Activated T-helper 17 cell treated with anti-CD3 and anti-CD28 coated beads, Interleukin-2, amount 50 U/mL, for 72 hours (primary cell): Measurements from ENCODE around the gene EFCC1. TPM values are rescaled to one million over a fixed set of nuclear protein-coding genes. Genes with fewer than 3 reads are reported as not detected.

Experiments
- ATAC-seq: fragments of 150-1000 bp; cut with Tn5 transposase; replicated peaks from 2 replicates; pipeline ENCODE4 v1.10.0; 2021; ENCODE audit warnings: mild to moderate bottlenecking, moderate library complexity
- H3K27ac Mint-ChIP-seq: one replicate; pipeline ENCODE4 v1.8.0; 2022; ENCODE audit warnings: mixed read lengths
- H3K27me3 Mint-ChIP-seq: one replicate; pipeline ENCODE4 v1.8.0; 2022; ENCODE audit warnings: mixed read lengths
- H3K36me3 Mint-ChIP-seq: one replicate; pipeline ENCODE4 v1.8.0; 2022; ENCODE audit warnings: low read depth, mild to moderate bottlenecking, mixed read lengths
- H3K4me1 Mint-ChIP-seq: one replicate; pipeline ENCODE4 v1.8.0; 2022; ENCODE audit warnings: mixed read lengths
- H3K4me3 Mint-ChIP-seq: one replicate; pipeline ENCODE4 v1.8.0; 2022; ENCODE audit warnings: mild to moderate bottlenecking, mixed read lengths
- H3K9me3 Mint-ChIP-seq: one replicate; pipeline ENCODE4 v1.8.0; 2022; ENCODE audit warnings: mixed read lengths
- total RNA-seq, 2 donors: library from RNA; stranded (reverse); gene quantifications; one replicate each; pipeline ENCODE4 v1.2.3, GENCODE V29; 2022

Gene EFCC1
- not detected for total RNA-seq

- peak; percentile 13 for ATAC-seq
- Mint-ChIP-seq H3K4me1 (peaks cover 14% of the 10 kb centered on the region), H3K27me3 (peaks cover 30% of the 10 kb centered on the region), H3K27ac (no peak within 1 kb of the TSS), H3K36me3 (no peaks in the 10 kb centered on the region), H3K9me3 (no peaks in the 10 kb centered on the region), H3K4me3 (peak within 1 kb of the TSS; percentile 51)
These were observed at the start of gene EFCC1 for GRCh38 chr3:129001101-129001805. Gene EFCC1 (plus strand): TSS chr3:129001304. CDS start chr3:129001629, 325 bp downstream.

- Mint-ChIP-seq H3K27me3 (peaks cover 4% of the 10 kb centered on the region), H3K4me1 (no peaks in the 10 kb centered on the region), H3K4me3 (no peak overlapping the region), H3K9me3 (no peaks in the 10 kb centered on the region), H3K27ac (no peak overlapping the region), H3K36me3 (no peaks in the 10 kb centered on the region)
- ATAC-seq = no peak
These were observed 44.7 kb upstream of the EFCC1 start for GRCh38 chr3:128956440-128956839.

DNA sequence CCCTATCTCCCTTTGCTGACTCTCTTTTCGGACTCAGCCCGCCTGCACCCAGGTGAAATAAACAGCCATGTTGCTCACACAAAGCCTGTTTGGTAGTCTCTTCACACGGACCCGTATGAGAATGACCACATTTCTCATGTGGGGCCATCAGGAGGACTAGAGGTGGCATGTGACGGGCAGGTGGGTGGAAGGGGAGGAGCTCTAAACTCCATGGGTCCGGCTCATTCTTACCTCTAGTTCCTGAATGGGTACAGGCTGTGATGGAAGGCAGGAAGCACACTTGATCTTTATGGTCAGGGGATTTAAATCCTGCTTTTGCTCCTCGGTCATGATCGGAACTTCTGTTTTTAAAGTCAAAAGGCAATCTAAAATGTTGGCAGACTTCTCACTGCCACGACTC is 35.8 kb upstream of the EFCC1 start:
- Mint-ChIP-seq H3K27ac (no peak overlapping the region), H3K36me3 (no peaks in the 10 kb centered on the region), H3K4me1 (no peaks in the 10 kb centered on the region), H3K27me3 (peaks cover 4% of the 10 kb centered on the region), H3K4me3 (no peak overlapping the region), H3K9me3 (no peaks in the 10 kb centered on the region)
- no peak for ATAC-seq

- H3K4me3 Mint-ChIP-seq = no peak overlapping the region
- H3K27ac Mint-ChIP-seq = no peak overlapping the region
- no peaks in the 10 kb centered on the region for H3K36me3 Mint-ChIP-seq
- H3K27me3 Mint-ChIP-seq = peaks cover 2% of the 10 kb centered on the region
- H3K9me3 Mint-ChIP-seq = no peaks in the 10 kb centered on the region
- no peaks in the 10 kb centered on the region for H3K4me1 Mint-ChIP-seq
- no peak for ATAC-seq
These were observed 35.3 kb upstream of the EFCC1 start for GRCh38 chr3:128965818-128966217.

DNA sequence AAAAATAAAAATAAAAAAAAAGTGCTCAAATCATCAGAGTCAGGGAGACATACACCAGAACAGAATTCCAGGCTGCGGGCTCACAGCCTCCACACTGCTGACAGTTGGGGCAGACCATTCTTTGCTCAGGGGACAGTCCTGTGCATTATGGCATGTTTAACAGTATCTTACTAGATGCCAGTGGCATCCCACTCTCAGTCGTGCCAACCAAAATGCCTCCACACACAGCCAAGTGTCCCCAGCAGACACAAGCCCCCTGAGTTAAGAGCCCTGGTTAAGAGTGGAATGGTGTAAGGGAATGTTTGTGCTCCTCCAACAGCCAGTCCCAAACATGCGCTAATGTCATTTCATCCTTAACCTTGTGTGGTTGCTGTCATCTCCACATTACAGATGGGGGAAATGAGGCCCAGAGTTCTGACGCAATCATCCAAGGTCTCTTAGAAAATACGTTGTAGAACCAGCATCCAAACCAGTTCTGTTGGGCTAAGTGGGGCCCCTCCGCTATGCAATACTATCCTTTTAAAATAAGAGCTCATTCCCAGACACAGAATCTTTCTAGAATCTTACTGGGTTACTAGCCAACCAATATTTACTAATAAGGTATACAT is 33.3 kb upstream of the EFCC1 start:
- no peaks in the 10 kb centered on the region for H3K27me3 Mint-ChIP-seq
- no peaks in the 10 kb centered on the region for H3K4me1 Mint-ChIP-seq
- H3K4me3 Mint-ChIP-seq = no peak overlapping the region
- no peak overlapping the region for H3K27ac Mint-ChIP-seq
- H3K36me3 Mint-ChIP-seq = no peaks in the 10 kb centered on the region
- ATAC-seq = no peak
- H3K9me3 Mint-ChIP-seq = no peaks in the 10 kb centered on the region

DNA sequence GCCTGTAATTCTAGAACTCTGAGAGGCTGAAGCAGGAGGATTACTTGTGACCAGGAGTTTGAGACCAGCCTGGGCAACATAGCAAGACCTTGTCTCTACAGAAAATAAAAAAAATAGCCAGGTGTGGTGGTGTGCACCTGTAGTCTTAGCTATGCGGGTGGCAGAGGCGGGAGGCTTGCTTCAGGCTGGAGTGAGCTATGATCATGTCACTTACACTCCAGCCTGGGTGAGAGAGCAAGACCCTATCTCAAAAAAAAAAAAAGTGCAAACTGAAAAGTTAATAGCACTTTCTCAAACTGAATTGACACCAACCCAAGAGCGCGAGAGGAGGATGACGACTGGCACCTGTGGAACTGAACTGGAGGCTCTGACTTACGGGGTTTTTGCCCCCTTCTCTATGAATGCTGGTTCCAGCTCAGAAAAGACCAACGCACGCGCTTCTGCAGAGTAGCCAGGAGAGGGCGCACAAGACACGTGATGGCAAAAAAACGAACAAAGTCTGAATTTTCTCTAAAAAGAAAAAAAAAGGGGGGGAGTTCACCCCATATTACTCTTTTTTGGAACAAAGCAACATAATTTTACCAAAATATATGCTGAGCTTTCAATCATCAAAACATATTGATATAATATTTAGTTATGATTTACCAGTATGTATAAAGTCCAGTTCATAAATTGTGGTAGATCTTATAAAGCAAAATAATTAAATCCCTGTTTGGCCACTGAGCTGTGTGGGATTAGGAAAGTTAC is 30.9 kb upstream of the EFCC1 start:
- Mint-ChIP-seq H3K27me3 (no peaks in the 10 kb centered on the region), H3K27ac (no peak overlapping the region), H3K36me3 (no peaks in the 10 kb centered on the region), H3K4me3 (no peak overlapping the region), H3K9me3 (no peaks in the 10 kb centered on the region), H3K4me1 (no peaks in the 10 kb centered on the region)
- ATAC-seq = peak; percentile 54

- Mint-ChIP-seq H3K9me3 (no peaks in the 10 kb centered on the region), H3K27ac (no peak overlapping the region), H3K4me1 (no peaks in the 10 kb centered on the region), H3K27me3 (no peaks in the 10 kb centered on the region), H3K4me3 (no peak overlapping the region), H3K36me3 (no peaks in the 10 kb centered on the region)
- ATAC-seq = peak; percentile 46
These were observed 30.4 kb upstream of the EFCC1 start for GRCh38 chr3:128970740-128971047.

DNA sequence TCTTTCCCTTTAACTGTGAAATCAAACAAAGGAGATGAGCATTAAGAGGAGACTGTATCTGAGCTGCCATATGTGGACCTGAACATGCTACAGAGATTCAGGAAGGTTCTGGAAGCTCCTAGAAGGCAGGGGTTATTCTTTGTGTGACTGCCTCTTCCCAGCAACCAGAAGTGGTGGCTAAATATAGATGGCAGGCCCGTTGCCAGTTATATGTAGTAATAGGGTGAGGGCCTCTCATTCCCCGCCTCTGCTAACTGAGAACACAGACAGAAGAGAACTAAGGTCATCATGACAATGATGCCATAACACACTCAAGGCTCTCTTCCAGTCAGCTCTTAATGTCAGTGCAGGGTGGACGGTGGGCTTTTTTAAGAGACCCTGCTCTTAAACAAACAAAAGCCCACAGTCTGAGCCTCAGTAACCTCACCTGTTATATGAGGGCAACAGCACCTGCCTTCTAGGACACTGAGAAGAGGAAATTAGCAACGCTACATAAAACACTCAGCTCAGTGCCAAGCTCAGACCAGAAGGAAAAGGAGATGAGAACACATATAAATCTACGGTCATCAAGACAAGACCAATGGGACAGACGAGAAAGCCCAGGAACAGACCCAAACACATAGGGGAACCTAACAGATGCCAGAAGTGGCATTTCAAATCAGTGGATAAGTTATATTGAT is 29.5 kb upstream of the EFCC1 start:
- no peaks in the 10 kb centered on the region for H3K36me3 Mint-ChIP-seq
- no peaks in the 10 kb centered on the region for H3K9me3 Mint-ChIP-seq
- no peak for ATAC-seq
- H3K4me1 Mint-ChIP-seq = no peaks in the 10 kb centered on the region
- no peak overlapping the region for H3K27ac Mint-ChIP-seq
- H3K27me3 Mint-ChIP-seq = no peaks in the 10 kb centered on the region
- no peak overlapping the region for H3K4me3 Mint-ChIP-seq

GRCh38 chr3:128973988-128974564 is 27.0 kb upstream of the EFCC1 start:
- H3K9me3 Mint-ChIP-seq = no peaks in the 10 kb centered on the region
- H3K36me3 Mint-ChIP-seq = no peaks in the 10 kb centered on the region
- H3K27ac Mint-ChIP-seq = no peak overlapping the region
- H3K4me1 Mint-ChIP-seq = no peaks in the 10 kb centered on the region
- peaks cover 6% of the 10 kb centered on the region for H3K27me3 Mint-ChIP-seq
- no peak for ATAC-seq
- H3K4me3 Mint-ChIP-seq = no peak overlapping the region

- no peaks in the 10 kb centered on the region for H3K9me3 Mint-ChIP-seq
- no peak for ATAC-seq
- no peak overlapping the region for H3K27ac Mint-ChIP-seq
- peaks cover 6% of the 10 kb centered on the region for H3K27me3 Mint-ChIP-seq
- H3K36me3 Mint-ChIP-seq = no peaks in the 10 kb centered on the region
- no peaks in the 10 kb centered on the region for H3K4me1 Mint-ChIP-seq
- no peak overlapping the region for H3K4me3 Mint-ChIP-seq
These were observed 25.8 kb upstream of the EFCC1 start for GRCh38 chr3:128975276-128975675.

GRCh38 chr3:128983293-128984069 is 17.6 kb upstream of the EFCC1 start:
- H3K9me3 Mint-ChIP-seq = no peaks in the 10 kb centered on the region

GRCh38 chr3:128984596-128984995 is 16.5 kb upstream of the EFCC1 start:
- no peak overlapping the region for H3K27ac Mint-ChIP-seq
- H3K4me1 Mint-ChIP-seq = no peaks in the 10 kb centered on the region
- H3K36me3 Mint-ChIP-seq = no peaks in the 10 kb centered on the region
- H3K9me3 Mint-ChIP-seq = no peaks in the 10 kb centered on the region
- H3K4me3 Mint-ChIP-seq = no peak overlapping the region
- no peaks in the 10 kb centered on the region for H3K27me3 Mint-ChIP-seq
- no peak for ATAC-seq

More at GRCh38 chr3:128983293-128984069, 17.6 kb upstream of the EFCC1 start:
- no peak overlapping the region for H3K4me3 Mint-ChIP-seq
- no peaks in the 10 kb centered on the region for H3K4me1 Mint-ChIP-seq
- H3K27me3 Mint-ChIP-seq = no peaks in the 10 kb centered on the region
- H3K27ac Mint-ChIP-seq = no peak overlapping the region
- ATAC-seq = no peak
- no peaks in the 10 kb centered on the region for H3K36me3 Mint-ChIP-seq

DNA sequence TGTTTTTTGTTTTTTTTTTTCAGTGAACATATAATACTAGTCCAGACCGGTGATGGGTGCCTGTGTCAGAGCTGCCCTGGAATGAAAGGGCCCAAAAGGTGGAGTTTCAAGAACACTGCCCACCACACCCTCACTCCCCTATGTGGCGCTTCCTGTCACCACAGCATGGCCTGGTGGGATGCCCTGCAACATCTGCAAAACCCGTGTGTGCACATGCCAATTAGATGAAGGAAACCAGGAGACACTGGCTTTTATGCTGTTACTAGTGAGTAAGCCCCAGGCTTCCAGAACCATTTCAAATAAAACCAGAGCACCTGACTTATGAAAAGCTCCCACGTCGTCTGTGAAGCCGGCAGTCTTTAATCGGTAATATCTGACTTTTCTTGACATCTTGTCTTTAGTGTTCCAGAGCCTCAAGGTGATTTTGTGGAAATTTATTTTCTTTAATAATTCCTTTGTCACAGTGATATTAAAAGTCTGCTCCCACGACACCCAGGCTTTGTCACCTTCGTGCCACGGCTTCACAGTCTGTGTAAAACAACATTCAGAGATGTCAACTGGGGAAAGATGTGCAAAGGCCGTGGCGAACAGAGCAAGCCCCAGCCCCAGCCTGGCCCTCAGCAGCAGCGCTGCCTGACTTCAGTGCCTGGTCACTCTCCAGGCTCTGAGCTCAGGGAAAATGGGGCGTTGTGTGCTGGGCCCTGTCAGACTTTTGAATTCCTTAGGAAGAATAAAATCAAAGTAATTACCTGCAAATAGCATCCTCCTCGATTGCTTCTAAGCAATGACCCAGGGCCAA is 13.6 kb upstream of the EFCC1 start:
- H3K36me3 Mint-ChIP-seq = no peaks in the 10 kb centered on the region
- H3K27ac Mint-ChIP-seq = no peak overlapping the region
- no peaks in the 10 kb centered on the region for H3K4me1 Mint-ChIP-seq
- ATAC-seq = no peak
- no peak overlapping the region for H3K4me3 Mint-ChIP-seq
- H3K27me3 Mint-ChIP-seq = no peaks in the 10 kb centered on the region
- no peaks in the 10 kb centered on the region for H3K9me3 Mint-ChIP-seq
